ENCODE results near the gene PCYT1B.

GRCh38 chrX:24672701-24673190 is 25.6 kb upstream of the PCYT1B start:
- TF ChIP-seq, protein P1, sequence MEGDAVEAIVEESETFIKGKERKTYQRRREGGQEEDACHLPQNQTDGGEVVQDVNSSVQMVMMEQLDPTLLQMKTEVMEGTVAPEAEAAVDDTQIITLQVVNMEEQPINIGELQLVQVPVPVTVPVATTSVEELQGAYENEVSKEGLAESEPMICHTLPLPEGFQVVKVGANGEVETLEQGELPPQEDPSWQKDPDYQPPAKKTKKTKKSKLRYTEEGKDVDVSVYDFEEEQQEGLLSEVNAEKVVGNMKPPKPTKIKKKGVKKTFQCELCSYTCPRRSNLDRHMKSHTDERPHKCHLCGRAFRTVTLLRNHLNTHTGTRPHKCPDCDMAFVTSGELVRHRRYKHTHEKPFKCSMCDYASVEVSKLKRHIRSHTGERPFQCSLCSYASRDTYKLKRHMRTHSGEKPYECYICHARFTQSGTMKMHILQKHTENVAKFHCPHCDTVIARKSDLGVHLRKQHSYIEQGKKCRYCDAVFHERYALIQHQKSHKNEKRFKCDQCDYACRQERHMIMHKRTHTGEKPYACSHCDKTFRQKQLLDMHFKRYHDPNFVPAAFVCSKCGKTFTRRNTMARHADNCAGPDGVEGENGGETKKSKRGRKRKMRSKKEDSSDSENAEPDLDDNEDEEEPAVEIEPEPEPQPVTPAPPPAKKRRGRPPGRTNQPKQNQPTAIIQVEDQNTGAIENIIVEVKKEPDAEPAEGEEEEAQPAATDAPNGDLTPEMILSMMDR (IDR thresholded peaks at IDR 0.05; ENCODE audit: borderline replicate concordance, extremely low read depth, low read length, poor library complexity, severe bottlenecking) = no peak
- no peak for TF ChIP-seq EZH2 (IDR thresholded peaks at IDR 0.05; ENCODE audit: borderline replicate concordance, low read depth, low read length, severe bottlenecking)

Measured in DND-41 (cell line).